Neural cell (in vitro differentiated cells): ENCODE measurements around the gene DAPK2.

Experiments
- CTCF ChIP-seq: fragments of 450-650 bp; IDR thresholded peaks from 2 replicates; pipeline ENCODE4 v1.5.1; 2014; ENCODE audit warnings: antibody characterized with exemption, mild to moderate bottlenecking, moderate library complexity; ENCODE audit not compliant: poor library complexity, severe bottlenecking
- EP300 ChIP-seq: fragments of 450-650 bp; conservative IDR thresholded peaks from 2 replicates; pipeline ENCODE4 v1.6.1; 2014; ENCODE audit warnings: antibody characterized with exemption, mild to moderate bottlenecking, moderate library complexity; ENCODE audit not compliant: poor library complexity, severe bottlenecking
- EZH2 ChIP-seq: fragments of 200-600, 300-800 bp; shearing (Covaris generic), sonication (generic); IDR thresholded peaks from 2 replicates; pipeline ENCODE4 v1.6.1; 2014; ENCODE audit warnings: antibody characterized with exemption, low read length, borderline replicate concordance, mild to moderate bottlenecking; ENCODE audit not compliant: insufficient read depth, poor library complexity, severe bottlenecking
- POLR2AphosphoS5 ChIP-seq: IDR thresholded peaks from 2 replicates; pipeline ENCODE4 v1.6.1; 2012
- REST ChIP-seq: IDR thresholded peaks from 2 replicates; pipeline ENCODE4 v1.6.1; 2012; ENCODE audit warnings: borderline replicate concordance
- SMC3 ChIP-seq: fragments of 450-650 bp; conservative IDR thresholded peaks from 2 replicates; pipeline ENCODE4 v1.6.1; 2014; ENCODE audit warnings: antibody characterized with exemption, mild to moderate bottlenecking, moderate library complexity; ENCODE audit not compliant: poor library complexity
- TAF1 ChIP-seq: IDR thresholded peaks from 2 replicates; pipeline ENCODE4 v1.6.1; 2012; ENCODE audit warnings: low read depth

- TF ChIP-seq REST (no peak), CTCF (no peak), EP300 (no peak), SMC3 (no peak), POLR2AphosphoS5 (no peak), EZH2 (no peak), TAF1 (no peak)
Measured at GRCh38 chr15:63986751-63987341, 59.4 kb downstream of the DAPK2 start.
